ENCODE data around the gene IRF4. TPM values are rescaled to one million over a fixed set of nuclear protein-coding genes. Genes with fewer than 3 reads are reported as not detected.

IRF4 gene
- total and polyA plus RNA-seq, 8 donors = 0.27 to 7.0 (median 0.36) TPM

DNA sequence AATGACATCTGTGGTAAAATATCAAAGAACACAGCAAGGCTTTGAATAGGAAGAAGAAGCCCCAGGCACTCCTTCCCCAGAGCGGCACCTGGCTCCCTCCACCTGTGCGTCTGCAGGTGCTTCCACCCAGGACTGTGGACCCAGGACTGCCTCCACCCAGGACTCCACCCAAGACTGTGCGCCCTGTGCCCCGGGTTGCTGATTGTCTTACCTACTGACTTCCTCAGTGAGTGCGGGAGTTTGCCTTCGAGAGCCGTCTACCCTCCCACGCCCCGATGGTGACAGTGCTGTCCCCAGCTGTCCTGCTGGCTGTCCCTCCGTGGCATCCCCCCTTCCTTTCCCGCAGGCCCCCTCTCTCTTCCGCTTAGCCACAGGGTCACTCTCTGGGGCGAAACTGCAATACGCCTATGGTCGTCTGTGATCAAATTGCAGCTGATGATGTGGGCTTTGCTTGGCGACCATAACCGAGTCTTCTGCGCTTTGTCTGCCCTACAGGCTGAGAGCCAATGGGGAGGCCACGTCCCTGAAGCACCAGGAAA lies 52.1 kb downstream of the IRF4 start:
- no peak for DNase-seq

DNA sequence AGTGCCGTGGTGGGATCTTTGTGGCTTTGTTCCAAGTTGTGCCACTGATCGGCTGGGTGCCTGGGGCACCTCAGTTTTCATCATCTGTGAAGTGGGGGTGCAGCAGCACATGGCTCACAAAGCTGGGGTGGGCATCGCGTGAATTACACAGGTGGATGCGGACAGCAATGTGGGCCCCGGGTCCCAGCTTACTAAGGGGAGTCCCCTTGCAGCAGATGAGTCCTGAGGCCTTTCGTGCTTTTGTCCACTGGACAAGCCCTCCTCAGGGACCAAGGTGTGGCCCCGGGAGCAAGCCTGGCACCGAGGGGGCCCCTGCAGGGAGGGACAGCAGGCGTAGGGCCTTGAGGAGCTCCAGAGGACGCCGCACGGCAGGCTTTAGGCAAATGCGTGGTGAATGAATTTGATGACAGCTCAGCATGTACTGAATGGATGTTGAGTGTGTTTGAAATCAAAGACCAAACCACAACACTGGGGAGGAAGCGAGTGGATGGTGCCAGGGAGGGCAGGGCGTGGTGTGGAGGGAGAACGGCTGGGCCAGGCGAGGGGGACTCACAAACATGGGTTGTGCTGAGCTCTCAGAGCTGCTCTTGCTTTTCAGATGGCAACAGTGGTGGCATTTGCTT lies 53.2 kb downstream of the IRF4 start:
- Histone ChIP-seq H3K4me1 (no peaks in the 10 kb centered on the region), H3K9me3 (no peaks in the 10 kb centered on the region), H3K36me3 (no peaks in the 10 kb centered on the region), H3K27me3 (peaks cover 0 to 15% of the 10 kb centered on the region in 2 donors), H3K4me3 (no peak overlapping the region), H3K27ac (no peak overlapping the region)
- DNase-seq (no peak), ATAC-seq (no peak)
- TF ChIP-seq, protein P1, sequence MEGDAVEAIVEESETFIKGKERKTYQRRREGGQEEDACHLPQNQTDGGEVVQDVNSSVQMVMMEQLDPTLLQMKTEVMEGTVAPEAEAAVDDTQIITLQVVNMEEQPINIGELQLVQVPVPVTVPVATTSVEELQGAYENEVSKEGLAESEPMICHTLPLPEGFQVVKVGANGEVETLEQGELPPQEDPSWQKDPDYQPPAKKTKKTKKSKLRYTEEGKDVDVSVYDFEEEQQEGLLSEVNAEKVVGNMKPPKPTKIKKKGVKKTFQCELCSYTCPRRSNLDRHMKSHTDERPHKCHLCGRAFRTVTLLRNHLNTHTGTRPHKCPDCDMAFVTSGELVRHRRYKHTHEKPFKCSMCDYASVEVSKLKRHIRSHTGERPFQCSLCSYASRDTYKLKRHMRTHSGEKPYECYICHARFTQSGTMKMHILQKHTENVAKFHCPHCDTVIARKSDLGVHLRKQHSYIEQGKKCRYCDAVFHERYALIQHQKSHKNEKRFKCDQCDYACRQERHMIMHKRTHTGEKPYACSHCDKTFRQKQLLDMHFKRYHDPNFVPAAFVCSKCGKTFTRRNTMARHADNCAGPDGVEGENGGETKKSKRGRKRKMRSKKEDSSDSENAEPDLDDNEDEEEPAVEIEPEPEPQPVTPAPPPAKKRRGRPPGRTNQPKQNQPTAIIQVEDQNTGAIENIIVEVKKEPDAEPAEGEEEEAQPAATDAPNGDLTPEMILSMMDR (IDR thresholded peaks at IDR 0.05) = no peak
- intact Hi-C loops (cut with DNase I) = no loop called here

More for the DNA sequence above, 52.1 kb downstream of the IRF4 start:
- H3K27ac ChIP-seq = no peak overlapping the region
- TF ChIP-seq, protein P1 (IDR thresholded peaks at IDR 0.05) = no peak
- peaks cover 0 to 15% of the 10 kb centered on the region in 2 donors for H3K27me3 ChIP-seq
- intact Hi-C loops (cut with DNase I) = no loop called here
- H3K9me3 ChIP-seq = no peaks in the 10 kb centered on the region
- no peak overlapping the region for H3K4me3 ChIP-seq
- no peak for ATAC-seq
- no peaks in the 10 kb centered on the region for H3K36me3 ChIP-seq
- H3K4me1 ChIP-seq = no peaks in the 10 kb centered on the region

DNA sequence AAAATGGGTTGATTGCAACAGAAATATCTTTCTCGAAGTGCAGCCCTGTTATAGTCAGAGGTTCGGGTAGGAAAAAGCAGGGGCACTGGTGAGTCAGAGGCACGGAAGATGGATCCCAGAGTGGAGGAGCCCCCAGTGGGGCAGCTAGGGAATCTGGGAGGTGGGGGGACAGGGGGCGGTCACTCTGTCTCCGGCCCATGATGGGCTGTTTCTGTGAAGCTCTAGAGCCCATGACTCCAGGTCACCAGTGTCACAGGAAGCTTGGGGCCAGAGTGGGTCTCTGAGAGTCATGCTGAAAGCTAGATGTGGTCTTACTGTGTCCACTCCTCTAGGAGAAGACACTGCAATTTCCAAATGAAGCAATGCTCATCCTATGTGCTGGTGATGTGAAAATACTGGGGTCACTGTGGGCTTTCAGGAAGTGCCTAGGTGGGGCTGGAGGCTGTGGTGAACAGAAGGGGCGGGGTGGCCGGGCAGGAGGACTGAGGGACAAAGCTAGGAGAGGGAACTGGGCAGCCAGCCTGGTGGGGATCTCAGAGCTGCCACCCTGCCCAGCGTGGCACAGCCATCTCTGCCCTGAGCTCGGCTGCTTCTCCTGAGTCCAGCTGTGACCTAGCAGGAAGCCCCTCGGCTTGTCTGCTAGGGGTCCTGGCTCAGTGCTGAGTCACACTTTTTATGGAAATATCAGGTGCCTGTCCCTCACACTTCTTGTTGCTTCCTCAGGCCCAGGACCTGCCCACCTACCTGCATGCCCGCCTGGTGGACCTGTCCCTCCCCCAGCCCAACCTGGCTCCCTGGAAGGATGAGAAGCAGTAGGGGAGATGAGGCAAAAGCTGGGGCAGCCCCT lies 54.2 kb downstream of the IRF4 start:
- H3K36me3 ChIP-seq = no peaks in the 10 kb centered on the region
- H3K4me1 ChIP-seq = no peaks in the 10 kb centered on the region
- ATAC-seq (no peak), DNase-seq (no peak)
- TF ChIP-seq, protein P1 (IDR thresholded peaks at IDR 0.05) = no peak
- peaks cover 0 to 15% of the 10 kb centered on the region in 2 donors for H3K27me3 ChIP-seq
- H3K9me3 ChIP-seq = no peaks in the 10 kb centered on the region
- H3K4me3 ChIP-seq = no peak overlapping the region
- intact Hi-C loops (cut with DNase I) = no loop called here
- H3K27ac ChIP-seq = no peak overlapping the region

DNA sequence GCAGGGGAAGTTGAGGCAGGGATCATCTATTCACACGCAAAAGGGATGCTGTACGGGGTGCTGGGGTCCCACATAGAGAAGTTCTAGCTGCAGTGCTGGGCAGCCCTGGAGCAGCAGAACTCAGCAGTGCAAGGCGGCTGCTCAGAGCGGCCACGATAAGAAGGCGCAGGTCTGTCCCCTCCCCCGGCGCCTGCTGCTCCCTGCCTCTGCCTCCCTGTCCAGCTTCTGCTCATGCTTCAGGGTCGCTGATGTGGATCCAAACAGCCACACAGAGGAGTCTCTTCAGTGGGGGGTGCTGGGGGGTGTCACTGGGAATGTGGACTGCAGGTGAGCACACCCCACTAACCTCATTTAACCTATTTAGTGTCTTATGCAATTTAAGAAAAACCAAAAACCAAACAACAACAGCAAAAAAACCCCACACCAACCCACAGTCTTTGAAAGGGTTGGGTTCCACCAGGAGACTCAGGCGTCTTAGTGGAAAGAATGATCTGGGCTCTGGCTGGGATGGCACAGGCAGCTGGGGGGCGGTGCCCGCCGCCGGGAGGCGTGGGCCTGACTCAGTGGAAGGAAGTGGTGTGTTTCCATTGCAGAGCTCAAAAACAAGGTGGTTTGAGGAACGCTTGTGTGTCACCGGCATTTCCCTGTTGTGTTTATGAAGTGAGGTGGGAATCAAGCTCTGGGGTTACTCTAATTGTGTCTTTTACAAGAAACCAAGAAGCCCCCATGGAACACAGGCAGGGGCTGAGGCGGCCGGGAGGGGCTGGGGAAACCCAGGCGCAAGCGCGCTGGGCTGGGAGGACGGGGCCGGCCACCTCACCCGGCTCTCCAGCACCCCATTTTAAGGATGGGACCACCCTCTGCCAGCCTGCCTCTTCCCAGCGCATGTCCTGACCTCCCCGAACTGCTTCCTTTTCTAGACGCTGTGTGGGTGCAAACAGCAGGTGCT lies 55.1 kb downstream of the IRF4 start:
- no peak overlapping the region for H3K4me3 ChIP-seq
- no peak overlapping the region for H3K27ac ChIP-seq
- DNase-seq (peak in 1 of 4 donors; percentile 23), ATAC-seq (no peak)
- TF ChIP-seq, protein P1 (IDR thresholded peaks at IDR 0.05) = no peak
- H3K27me3 ChIP-seq = peaks cover 0 to 15% of the 10 kb centered on the region in 2 donors
- intact Hi-C loops (cut with DNase I) = no loop called here
- H3K36me3 ChIP-seq = no peaks in the 10 kb centered on the region
- H3K9me3 ChIP-seq = no peaks in the 10 kb centered on the region
- no peaks in the 10 kb centered on the region for H3K4me1 ChIP-seq

All from left lung (tissue), 10 donors.